Measurements from ENCODE around the gene SF1.

GRCh38 chr11:64746486-64746885 is 31.9 kb downstream of the SF1 start:
- no peak for TF ChIP-seq ZNF274 (IDR thresholded peaks at IDR 0.05; ENCODE audit: low read depth, low read length)
- TF ChIP-seq YY1 (IDR thresholded peaks at IDR 0.05; ENCODE audit: insufficient read depth, insufficient read length), result no peak
